HG02763 (cell line): ENCODE data around the gene PEMT.

Experiments
- ATAC-seq: cut with Tn5 transposase; IDR thresholded peaks from one replicate; pipeline ENCODE4 v1.9.1; 2021; ENCODE audit warnings: mild to moderate bottlenecking, moderate library complexity; ENCODE audit not compliant: unreplicated experiment

Gene PEMT

GRCh38 chr17:17538417-17539391, 52.8 kb downstream of the PEMT start:
- no peak for ATAC-seq

- ATAC-seq: no peak
Observed at GRCh38 chr17:17537311-17538099, 54.0 kb downstream of the PEMT start.

- no peak for ATAC-seq
Observed at GRCh38 chr17:17536702-17537101, 54.8 kb downstream of the PEMT start.

- no peak for ATAC-seq
Observed at GRCh38 chr17:17535957-17536356, 55.6 kb downstream of the PEMT start.

GRCh38 chr17:17533901-17534441, 57.5 kb downstream of the PEMT start:
- no peak for ATAC-seq

- ATAC-seq: no peak
Observed at GRCh38 chr17:17532991-17533390, 58.5 kb downstream of the PEMT start.

- no peak for ATAC-seq
Observed at GRCh38 chr17:17531156-17531555, 60.4 kb downstream of the PEMT start.

GRCh38 chr17:17528696-17529652, 62.5 kb downstream of the PEMT start:
- no peak for ATAC-seq

- no peak for ATAC-seq
Observed at GRCh38 chr17:17527956-17528500, 63.5 kb downstream of the PEMT start.

- ATAC-seq: no peak
Observed at GRCh38 chr17:17527534-17527933, 64.0 kb downstream of the PEMT start.

GRCh38 chr17:17526369-17526768, 65.1 kb downstream of the PEMT start:
- ATAC-seq: no peak

- ATAC-seq: no peak
Observed at GRCh38 chr17:17525956-17526355, 65.6 kb downstream of the PEMT start.

- no peak for ATAC-seq
Observed at GRCh38 chr17:17525311-17525710, 66.2 kb downstream of the PEMT start.

- no peak for ATAC-seq
Observed at GRCh38 chr17:17523731-17524490, 67.6 kb downstream of the PEMT start.

GRCh38 chr17:17523001-17523730, 68.3 kb downstream of the PEMT start:
- no peak for ATAC-seq

GRCh38 chr17:17520599-17521232, 70.8 kb downstream of the PEMT start:
- no peak for ATAC-seq

- ATAC-seq: no peak
Observed at GRCh38 chr17:17519886-17520285, 71.6 kb downstream of the PEMT start.

GRCh38 chr17:17518951-17519350, 72.6 kb downstream of the PEMT start:
- no peak for ATAC-seq
